ENCODE measurements around the gene ZNF324.

The ZNF324 gene

DNA sequence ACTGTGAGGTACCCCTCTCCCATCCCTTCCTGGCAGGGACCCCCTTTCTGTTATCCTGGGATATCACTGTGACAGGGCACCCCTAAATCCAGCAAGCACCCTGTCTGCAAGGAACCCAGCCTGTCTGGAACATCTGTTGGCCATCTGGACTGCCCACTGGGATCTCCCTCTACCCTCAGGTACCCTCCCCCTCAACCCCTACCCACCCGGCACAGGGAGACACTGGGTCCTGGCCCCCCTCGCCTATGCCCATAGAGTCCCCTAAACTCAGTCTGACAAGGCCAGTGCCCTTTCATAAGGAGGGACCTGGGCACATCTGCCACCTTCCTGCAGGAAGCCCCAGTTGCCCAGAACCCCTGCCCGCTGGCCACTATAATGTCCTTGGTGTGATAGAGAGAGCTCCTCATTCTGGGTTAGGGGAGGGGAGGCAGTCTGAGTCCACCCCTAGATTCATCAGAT is 47.7 kb downstream of the ZNF324 start:
- TF ChIP-seq JUND (IDR thresholded peaks at IDR 0.05; ENCODE audit: low read depth), result no peak
- no peak for DNase-seq (ENCODE audit: low read depth in 1 of 2, low spot score in 1 of 2)
- in situ Hi-C loops (cut with HindIII; ENCODE audit: low pct_unique_long_range_greater_than_20kb, low sequenced_read_pairs), result no loop called here

- DNase-seq (ENCODE audit: low read depth in 1 of 2, low spot score in 1 of 2), result no peak
- in situ Hi-C loops (cut with HindIII; ENCODE audit: low pct_unique_long_range_greater_than_20kb, low sequenced_read_pairs), result no loop called here
- TF ChIP-seq JUND (IDR thresholded peaks at IDR 0.05; ENCODE audit: low read depth), result no peak
These were observed 48.4 kb downstream of the ZNF324 start for GRCh38 chr19:58515259-58515658.

- no peak for DNase-seq (ENCODE audit: low read depth in 1 of 2, low spot score in 1 of 2)
- TF ChIP-seq JUND (IDR thresholded peaks at IDR 0.05; ENCODE audit: low read depth), result no peak
- in situ Hi-C loops (cut with HindIII; ENCODE audit: low pct_unique_long_range_greater_than_20kb, low sequenced_read_pairs), result no loop called here
These were observed 49.5 kb downstream of the ZNF324 start for GRCh38 chr19:58516246-58516836.

GRCh38 chr19:58516964-58517833 is 50.3 kb downstream of the ZNF324 start:
- in situ Hi-C loops (cut with HindIII; ENCODE audit: low pct_unique_long_range_greater_than_20kb, low sequenced_read_pairs), result no loop called here
- TF ChIP-seq JUND (IDR thresholded peaks at IDR 0.05; ENCODE audit: low read depth), result no peak
- no peak for DNase-seq (ENCODE audit: low read depth in 1 of 2, low spot score in 1 of 2)

DNA sequence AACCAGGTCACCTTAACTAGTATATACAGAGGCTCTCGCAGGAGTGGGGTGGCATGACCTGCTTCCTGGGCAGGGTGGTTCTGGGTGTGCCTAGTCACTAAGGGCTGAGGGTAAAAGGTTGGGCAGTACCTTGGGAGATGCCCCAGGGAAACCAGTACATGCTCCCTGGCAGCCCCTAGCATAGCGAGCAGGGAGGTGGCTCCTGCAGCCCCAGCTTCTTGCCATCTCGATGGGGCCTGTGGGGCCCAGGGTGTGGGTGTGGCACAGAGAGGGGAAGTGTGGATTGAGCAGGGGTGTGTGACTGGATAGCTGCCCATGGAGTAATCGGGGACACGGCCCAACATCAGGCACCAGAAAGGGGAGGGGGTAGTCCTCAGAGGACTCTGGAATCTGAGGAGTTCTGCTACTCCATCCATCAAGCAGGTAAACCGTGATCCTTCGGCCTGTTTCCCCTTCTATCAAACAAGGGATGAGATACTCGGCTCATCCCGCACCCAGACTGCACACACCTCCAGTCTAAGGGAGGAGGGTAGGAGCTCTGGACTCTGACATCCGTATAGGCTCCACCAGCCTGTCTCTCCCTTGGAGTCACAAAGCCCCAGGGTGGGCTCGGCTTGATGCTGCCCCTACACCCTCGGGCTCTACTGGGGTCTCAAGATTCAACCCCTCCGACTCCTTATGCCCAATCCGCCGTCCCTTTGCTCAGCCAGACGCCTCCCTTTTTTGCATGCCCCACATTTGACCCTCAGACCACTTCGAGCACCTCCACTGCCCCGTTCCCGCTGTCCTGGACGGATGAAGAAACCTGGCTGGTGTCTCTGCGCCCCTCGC is 51.6 kb downstream of the ZNF324 start:
- no peak for TF ChIP-seq JUND (IDR thresholded peaks at IDR 0.05; ENCODE audit: low read depth)
- in situ Hi-C loops (cut with HindIII; ENCODE audit: low pct_unique_long_range_greater_than_20kb, low sequenced_read_pairs), result no loop called here

GRCh38 chr19:58519087-58519354 is 52.1 kb downstream of the ZNF324 start:
- in situ Hi-C loops (cut with HindIII; ENCODE audit: low pct_unique_long_range_greater_than_20kb, low sequenced_read_pairs), result no loop called here
- TF ChIP-seq JUND (IDR thresholded peaks at IDR 0.05; ENCODE audit: low read depth), result no peak
- DNase-seq (ENCODE audit: low read depth in 1 of 2, low spot score in 1 of 2), result peak; percentile 57 to 77

More for the DNA sequence above, 51.6 kb downstream of the ZNF324 start:
- DNase-seq (ENCODE audit: low read depth in 1 of 2, low spot score in 1 of 2), result no peak

GRCh38 chr19:58519355-58520256 is 52.7 kb downstream of the ZNF324 start, which contains the start of gene ZBTB45:
ZBTB45 (minus strand) TSS chr19:58519810; CDS start chr19:58517673, 2,137 bp downstream.
- peak; percentile 66 to 95 for DNase-seq (ENCODE audit: low read depth in 1 of 2, low spot score in 1 of 2)
- TF ChIP-seq JUND (IDR thresholded peaks at IDR 0.05; ENCODE audit: low read depth), result no peak
- in situ Hi-C loops (cut with HindIII; ENCODE audit: low pct_unique_long_range_greater_than_20kb, low sequenced_read_pairs), result no loop called here

DNA sequence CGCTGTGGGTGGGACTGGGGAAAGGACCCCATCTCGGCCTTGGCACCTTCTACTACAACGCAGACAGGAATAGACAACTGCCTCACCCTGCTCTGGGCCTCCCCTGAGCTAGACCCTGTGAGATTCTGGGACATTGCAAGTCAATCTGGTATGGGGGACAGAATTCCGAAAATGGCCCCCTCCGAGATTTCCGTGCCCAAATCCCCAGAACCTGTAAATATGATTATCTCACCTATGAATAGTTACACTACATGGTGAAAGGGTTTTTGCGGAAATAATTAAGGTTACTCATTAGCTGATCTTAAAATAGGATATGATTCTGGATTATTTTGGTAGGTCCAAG is 53.3 kb downstream of the ZNF324 start:
- DNase-seq (ENCODE audit: low read depth in 1 of 2, low spot score in 1 of 2), result no peak
- in situ Hi-C loops (cut with HindIII; ENCODE audit: low pct_unique_long_range_greater_than_20kb, low sequenced_read_pairs), result no loop called here
- TF ChIP-seq JUND (IDR thresholded peaks at IDR 0.05; ENCODE audit: low read depth), result no peak

- in situ Hi-C loops (cut with HindIII; ENCODE audit: low pct_unique_long_range_greater_than_20kb, low sequenced_read_pairs), result no loop called here
- no peak for DNase-seq (ENCODE audit: low read depth in 1 of 2, low spot score in 1 of 2)
- TF ChIP-seq JUND (IDR thresholded peaks at IDR 0.05; ENCODE audit: low read depth), result no peak
These were observed 54.8 kb downstream of the ZNF324 start for GRCh38 chr19:58521651-58522050.

DNA sequence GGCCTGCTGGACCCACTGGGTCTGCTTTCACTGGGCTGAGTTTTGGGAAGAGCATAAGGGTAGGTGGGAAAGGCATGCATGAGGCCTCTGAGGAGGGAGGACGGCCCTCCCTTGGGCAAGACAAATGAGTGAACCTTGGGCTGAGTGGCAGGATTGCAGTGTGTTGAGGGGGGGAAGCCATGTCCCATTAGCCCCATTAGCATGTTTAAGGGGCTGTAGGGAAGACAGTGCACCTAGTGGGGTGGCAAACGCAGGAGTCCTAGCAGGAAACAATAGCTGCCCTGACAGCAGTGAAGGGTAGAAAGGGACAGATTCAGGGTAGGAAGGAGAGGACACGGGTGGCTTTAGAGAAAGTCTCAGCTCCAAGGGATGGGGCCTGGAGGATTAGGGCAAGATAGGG is 55.8 kb downstream of the ZNF324 start:
- TF ChIP-seq JUND (IDR thresholded peaks at IDR 0.05; ENCODE audit: low read depth), result no peak
- in situ Hi-C loops (cut with HindIII; ENCODE audit: low pct_unique_long_range_greater_than_20kb, low sequenced_read_pairs), result no loop called here
- no peak for DNase-seq (ENCODE audit: low read depth in 1 of 2, low spot score in 1 of 2)

Measured in T47D (cell line).